RCC 7860 (cell line): ENCODE results near the gene CRACDL.

Experiments
- DNase-seq: peaks from one replicate; pipeline ENCODE4 v3.0.0-alpha.2; 2015; ENCODE audit warnings: low spot score
- FAIRE-seq: peaks from 2 replicates; lab custom pipeline; 2012; peaks lifted over from hg19 to GRCh38; lab: Jason Lieb, UNC

CRACDL gene

DNA sequence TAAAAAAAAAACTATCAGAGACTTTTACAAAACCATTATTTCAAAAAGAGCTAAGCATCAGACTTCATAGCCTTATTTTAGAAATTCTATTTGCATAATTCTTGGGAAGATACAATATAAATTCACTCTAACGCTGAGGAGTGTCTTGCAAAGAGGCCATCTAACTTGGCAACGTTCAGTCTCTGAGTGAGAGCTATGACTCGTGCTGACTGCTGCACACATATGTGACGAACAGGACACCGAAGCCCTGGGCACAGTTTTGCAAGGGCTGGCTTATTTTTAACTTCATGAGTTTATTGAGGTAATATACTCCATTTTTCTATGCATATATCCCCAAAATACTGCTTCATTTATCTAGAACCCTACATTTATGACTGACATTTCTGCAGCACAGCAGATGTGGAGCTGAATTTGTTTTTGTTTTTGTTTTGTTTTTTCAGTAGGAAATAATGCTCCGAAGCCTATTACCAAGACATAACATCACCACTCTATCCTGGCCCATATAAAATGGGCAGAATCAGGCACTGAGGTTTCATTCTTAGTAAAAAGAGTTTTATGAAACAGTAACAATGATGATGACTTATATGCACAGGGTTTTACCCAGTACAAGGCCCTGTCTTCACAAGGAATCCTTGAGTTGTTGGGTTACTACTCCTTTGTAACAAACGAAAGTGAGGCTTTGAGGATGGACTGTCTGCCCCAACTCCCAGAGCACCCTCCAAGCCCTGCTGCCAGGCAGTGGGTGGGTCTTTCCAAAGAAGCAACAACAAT is 68.3 kb downstream of the CRACDL start:
- DNase-seq: no peak

DNA sequence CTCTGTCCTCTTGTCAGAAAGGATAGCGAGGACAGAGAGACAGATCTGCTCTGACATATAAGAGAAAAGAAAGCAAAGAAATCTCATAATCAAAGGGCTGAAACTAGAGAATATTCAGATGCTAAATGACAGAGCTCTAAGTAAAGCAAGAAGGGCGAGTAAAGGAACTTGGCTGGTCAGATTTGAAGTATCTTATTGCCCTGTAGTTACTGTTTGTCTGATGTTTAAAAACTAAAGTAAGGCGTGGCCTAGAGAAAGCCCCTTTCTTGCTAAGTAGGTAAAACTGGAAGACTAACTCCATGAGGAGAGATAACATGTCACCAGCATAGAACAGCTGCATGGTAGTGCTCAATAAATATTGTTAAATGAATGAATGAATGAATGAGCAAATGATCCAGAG is 70.0 kb downstream of the CRACDL start:
- FAIRE-seq: no peak
- DNase-seq: no peak

More for the DNA sequence above, 68.3 kb downstream of the CRACDL start:
- FAIRE-seq: no peak

DNA sequence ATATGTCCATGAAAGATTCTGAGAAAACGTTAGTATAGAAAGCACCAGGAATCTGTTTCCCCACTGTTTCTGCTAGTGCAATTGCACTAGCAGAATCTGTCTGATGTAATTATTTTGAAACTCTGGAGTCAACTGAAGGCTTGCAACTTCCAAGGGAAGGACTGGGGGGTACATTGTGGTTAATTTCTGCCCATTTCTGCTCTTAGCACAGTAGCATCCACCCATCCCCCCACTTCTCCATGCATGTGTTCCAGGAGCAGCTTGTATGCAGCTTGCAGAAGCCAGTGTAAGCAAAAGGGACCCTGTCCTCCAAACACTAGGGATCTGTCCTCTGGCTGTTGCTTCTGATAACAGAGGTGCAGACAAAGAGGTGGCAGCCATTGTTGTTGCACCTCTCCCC is 74.4 kb downstream of the CRACDL start:
- no peak for FAIRE-seq
- DNase-seq: no peak

DNA sequence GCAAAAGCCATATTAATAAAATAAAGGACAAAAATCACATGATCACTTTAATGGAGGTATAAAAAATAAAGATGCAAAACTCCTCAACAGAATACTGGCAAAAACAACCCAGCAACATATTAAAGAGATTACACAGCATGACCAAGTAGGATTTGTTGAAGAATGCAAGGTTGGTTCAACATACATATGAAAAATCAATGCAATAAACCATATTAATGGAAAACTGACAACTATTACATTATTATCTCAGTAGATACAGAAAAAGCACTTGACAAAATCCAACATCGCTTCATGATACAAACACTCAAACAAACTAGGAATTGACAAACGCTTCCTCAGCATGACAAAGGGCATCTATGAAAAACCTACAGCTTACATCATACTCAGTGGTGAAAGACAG is 76.7 kb downstream of the CRACDL start:
- DNase-seq (no peak), FAIRE-seq (no peak)

DNA sequence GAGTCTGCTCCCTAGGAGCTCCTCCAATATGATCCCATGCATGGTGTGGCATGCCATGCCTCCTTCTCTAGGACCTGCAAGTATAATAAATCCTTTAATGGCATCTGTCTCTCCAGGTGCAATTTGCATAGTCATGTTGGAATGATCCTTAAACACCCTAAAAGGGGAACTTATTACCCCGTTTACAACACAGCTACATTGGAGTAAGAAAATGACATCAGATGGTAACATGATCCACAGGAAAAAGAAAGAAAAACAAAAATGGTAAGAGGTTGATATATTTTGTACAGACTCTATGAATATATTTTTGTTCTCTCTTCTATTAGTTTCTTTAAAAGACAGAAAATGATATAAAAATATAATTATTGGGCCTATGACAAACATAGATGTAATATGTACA is 79.0 kb downstream of the CRACDL start:
- FAIRE-seq (no peak), DNase-seq (no peak)

DNA sequence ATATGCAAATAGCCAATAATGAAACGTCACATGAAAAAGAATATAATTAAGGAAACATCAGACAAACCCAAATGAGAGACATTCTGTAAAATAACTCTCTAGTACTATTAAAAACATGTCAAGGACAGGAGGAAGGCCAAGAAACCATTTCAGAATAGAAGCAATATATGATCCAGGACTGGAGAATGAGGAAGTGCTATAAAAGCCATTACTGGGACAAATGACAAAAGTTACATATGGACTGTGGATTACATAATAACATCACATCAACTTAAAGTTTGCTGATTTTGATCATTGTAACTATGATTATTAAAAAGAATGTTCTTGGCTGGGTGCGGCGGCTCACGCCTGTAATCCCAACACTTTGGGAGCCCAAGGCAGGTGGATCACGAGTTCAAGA is 81.3 kb downstream of the CRACDL start:
- DNase-seq: no peak
- no peak for FAIRE-seq

DNA sequence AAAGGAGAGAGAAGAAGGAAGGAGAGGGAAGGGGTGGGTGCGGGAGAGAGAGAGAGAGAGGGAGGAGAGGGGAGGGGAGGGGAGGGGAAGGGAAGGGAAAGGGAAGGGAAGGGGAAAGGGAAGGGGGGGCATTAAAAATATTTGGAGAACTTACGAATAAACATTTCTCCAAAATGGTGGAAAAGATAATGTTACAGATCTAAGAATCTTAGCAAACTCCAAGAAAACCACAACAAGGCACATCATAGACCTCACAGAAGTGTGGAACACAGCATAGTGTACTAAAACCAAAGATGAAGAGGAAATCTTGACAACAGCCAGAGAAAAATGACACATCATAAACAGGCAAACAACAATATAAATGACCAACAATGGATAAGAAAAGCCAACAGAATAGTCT is 83.1 kb downstream of the CRACDL start:
- FAIRE-seq: no peak
- DNase-seq: no peak

DNA sequence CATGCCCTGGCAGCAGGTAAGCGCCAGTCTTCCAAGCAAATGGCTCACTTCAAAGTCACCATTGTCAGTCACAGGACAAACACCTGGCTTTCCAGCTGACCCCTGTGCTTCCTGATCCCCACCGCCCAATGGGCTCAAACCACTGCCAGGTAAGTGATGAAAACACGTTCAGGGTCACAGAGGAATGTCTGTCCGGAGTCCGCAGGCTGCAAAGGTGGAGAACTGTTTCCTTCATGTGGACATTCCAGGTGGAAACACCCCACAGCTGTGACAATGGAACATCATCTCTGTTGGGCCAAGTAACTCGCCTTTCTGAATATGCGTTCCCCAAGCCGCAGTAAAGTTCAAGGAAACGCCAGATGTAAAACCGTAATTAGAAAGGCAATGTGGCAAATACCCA is 86.0 kb downstream of the CRACDL start:
- DNase-seq: no peak
- FAIRE-seq: no peak

DNA sequence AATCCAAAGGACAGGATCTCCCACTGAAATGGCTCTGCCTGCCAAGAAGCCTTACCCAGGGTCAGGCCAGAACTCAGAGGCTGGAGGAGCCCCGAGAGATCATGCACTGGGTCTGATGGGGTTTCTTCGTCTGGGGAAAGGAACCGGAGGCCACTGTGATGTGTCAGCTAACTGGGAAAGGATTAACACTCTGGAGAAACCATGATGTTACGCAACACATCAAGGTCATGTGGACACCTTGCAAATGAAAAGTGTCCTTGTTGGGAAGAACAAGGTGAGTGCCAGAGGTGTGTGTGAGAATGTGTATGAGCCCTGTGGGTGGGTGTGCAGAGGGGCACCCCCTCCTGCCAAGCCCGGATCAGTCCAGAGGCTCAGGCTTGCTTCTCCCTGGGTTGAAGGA is 86.9 kb downstream of the CRACDL start:
- no peak for FAIRE-seq

DNA sequence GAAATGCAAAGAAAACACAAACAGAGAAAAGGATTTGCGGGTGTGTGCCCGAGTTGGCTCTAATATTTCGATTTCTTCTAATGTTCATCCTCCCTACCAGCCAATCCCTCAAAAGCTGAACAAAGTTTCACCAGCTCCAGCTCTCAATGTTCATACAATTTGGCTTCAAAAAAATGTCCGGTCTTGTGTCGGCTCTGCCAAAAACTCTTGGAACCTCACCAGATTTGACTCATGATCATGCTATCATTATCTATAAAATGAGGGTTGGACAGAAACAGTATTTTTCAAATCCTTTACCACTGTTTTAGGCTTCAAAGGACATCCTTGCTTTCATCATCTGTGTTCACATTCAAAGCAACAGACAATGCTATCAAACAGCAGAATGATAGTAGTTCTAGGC is 88.2 kb downstream of the CRACDL start:
- no peak for FAIRE-seq
- no peak for DNase-seq

More for the DNA sequence above, 86.9 kb downstream of the CRACDL start:
- DNase-seq: no peak

DNA sequence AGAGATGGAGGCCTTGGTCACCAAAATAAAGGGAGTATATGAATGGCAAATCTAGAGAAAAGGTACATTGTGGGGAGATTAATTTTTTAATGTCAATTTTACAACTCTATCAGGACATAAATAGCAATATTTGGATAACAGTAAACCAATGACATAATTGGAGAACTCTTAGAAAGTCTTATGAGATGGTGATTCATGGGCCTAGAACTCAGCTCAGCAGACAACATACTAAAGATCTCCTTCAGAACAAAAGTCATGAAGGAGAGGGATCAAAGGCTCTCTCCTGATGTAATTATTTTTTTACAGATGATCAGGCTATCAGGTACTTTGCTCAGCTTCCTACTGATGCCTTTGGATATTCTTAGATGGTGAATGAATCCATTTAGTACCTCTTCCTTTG is 90.0 kb downstream of the CRACDL start:
- DNase-seq: no peak
- no peak for FAIRE-seq

DNA sequence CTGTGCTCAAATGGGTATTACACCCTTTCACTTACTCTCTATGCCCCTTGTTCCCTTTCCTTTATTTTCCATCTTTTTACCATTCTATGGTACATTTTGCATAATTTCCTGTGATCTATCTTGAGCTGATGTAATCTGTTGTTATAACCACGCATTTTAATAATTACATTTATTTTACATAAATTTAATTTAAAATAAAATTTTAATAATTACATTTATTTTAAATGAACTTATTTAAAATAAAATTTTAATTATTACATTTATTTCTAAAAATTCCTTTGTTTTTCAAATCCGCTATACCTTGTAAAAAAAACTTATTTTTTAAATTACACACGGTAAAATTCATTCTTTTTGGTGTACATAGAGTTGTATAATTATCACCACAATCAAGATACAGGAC is 93.9 kb downstream of the CRACDL start:
- FAIRE-seq: peak; percentile 71

DNA sequence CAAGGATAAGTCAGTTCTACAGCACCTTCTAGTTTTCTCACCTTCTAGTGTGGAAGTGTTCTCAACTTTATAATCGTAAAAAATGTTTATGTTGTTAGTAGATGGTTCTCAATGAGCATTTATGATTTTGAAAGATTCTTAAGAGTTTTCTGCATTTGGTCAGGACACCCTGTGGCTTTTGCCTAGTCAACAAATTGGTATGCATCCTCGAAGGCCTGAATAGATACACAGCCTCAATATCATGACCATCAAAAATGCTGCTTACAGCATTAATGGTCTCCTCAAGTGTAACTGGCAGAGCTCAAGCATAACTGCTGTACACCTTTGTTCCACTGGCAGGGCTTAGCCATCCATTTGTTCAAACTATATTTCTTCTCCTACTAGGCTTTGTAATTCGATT is 96.7 kb downstream of the CRACDL start:
- FAIRE-seq: no peak

More for the DNA sequence above, 93.9 kb downstream of the CRACDL start:
- no peak for DNase-seq

DNA sequence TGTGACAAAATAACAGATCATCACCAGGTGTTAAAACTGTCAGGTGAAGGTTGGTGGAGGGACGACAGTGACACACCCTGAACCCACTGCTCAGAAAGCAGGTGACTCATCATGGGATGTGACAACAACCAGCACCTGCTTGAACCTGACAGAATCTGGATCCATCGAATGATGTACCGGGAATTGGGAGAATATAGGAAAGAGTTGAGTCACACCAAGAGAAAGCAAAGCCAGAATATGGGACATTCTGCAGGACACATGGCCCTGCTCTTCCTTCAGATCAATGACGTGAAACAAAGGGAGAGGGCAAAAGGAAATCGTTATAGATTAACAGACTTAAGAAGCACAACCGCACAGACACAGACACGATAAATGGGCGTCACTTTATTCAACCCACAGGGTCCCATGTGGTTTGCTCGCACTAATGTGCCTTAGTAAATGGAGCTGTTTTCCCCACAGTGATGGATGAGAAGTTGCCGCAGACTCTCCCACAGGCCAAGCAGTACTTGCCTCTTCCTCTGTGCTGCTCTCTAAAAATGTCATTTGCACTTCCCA is 100.1 kb downstream of the CRACDL start:
- FAIRE-seq (no peak), DNase-seq (no peak)

More for the DNA sequence above, 96.7 kb downstream of the CRACDL start:
- no peak for DNase-seq

DNA sequence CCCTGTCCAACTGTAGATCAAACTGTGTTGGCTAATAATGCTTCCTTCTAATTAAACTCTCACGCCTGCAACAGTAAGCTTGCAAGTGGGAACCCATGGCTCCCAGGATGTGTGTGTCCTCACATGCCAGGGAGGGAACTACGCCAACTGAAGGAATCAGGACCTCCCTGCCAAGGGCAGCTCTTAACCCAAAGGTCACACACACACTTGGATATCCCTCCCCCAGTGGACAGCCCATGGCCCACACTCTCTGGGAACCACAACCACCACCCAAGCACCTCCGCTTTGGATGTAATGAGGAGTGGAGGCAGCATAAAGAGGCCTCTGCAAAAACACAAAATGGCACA is 102.1 kb downstream of the CRACDL start:
- DNase-seq: no peak
- FAIRE-seq: no peak

DNA sequence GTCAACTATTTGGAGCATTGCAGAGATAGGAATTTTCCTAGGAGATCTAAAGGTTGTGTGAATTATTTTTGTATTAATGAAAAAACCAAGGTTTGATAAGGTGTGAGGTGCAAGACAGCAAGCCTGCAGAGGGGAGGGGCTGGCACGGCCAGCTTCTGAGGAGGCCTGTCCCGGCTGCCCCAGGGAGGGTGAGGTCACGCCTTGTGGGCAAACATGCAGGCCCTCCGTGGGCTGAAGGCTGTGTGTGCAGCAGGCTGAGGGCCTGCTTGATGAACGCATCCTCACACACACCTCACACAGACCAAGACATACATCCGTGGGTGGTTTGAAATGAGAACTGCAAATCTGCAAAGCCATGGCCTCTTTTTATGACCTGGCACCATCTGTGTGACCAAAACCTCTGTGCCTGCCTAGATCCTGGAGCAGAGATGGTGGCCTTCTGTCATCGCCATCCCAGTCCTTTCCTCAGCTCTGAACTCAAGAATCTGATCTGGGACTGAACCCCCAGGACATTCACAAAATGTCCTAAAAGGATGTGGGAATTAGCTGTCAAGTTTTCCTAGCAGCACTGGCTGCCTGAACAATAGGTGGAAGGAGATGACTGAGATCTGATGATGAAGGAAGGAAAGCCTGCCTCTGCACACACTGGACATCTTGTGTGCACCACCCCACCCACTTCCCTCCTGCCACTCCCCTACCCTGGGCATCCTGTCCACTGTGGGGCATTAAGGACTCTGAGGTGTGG is 102.7 kb downstream of the CRACDL start:
- DNase-seq (no peak), FAIRE-seq (no peak)

DNA sequence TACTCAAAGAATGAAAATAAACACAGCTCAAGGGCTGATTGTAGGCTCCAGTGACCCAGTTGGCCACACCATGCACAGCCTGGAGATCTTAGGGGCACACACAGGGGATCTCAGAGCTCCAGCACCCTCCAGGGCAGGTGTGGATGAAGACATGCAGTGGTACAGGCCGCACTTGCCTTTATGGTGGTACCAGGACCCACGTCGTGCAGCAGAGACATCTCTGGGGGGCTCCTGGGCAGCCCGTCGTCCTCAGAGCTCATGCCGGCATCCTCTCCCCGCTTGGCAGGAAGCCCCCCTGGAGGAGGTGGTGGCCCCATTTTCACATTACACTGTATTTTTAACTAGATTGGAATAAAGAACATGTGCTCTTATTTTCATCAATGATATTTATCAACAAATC is 103.9 kb downstream of the CRACDL start:
- no peak for FAIRE-seq

DNA sequence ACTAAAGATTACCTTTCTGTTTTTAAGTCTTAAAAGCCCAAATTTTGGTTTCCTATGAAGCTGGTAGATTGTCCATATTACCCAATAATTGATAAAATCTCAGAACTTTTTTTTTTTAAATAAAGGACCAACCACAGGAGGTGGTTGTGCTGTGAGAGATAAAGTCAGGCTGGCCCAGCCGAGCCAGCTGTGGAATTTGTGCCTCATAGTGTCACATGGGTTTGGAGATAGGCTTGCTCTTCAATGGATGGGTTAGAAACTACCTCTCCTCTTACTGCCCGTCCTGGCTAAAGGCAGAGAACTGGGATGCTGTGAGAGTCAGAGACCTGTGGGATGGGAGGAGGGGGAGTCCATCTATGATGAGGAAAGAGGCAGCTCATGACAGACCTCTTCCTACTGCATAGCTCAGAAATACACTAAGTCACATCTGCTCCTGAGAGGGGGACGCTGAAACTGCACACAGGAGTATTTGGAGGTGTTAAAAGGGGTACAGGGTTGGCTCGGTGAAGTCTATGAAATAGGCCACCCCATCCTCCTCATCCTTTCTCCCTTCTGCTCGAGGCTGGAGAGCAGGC is 105.4 kb downstream of the CRACDL start:
- FAIRE-seq (no peak), DNase-seq (no peak)

More for the DNA sequence above, 103.9 kb downstream of the CRACDL start:
- no peak for DNase-seq

DNA sequence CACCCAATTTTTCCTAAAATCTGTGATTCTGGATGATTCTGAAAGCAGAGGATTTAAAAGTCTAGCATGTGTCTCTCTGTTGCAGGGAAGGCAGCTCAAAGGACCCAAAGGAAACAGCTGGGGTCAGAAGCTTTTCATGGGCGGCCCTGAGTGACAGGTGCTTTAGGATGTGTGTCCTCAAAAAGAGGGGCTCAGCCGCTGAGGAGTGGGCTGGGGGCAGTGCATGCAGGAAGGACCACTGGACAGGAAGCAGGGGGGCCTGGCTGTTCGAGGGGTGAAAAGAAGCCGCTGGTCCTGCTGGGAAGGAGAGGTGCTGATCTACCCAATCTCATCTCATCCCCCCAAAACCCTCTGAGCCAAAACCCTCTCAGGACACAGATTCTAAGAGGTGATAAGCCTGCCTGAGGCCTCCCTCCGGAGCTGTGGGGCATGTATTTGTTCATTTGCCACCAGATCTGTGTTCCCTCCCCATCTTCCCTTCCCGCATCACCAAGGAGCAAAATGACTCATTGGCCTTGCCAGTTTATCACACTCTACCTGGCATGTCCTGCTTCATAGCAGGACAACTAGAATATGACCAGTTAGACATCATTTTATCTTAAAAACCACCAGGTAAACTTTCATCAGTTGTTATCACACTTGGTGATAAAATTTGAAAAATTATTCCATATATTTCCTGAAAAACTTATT is 106.3 kb downstream of the CRACDL start:
- no peak for FAIRE-seq
- no peak for DNase-seq

DNA sequence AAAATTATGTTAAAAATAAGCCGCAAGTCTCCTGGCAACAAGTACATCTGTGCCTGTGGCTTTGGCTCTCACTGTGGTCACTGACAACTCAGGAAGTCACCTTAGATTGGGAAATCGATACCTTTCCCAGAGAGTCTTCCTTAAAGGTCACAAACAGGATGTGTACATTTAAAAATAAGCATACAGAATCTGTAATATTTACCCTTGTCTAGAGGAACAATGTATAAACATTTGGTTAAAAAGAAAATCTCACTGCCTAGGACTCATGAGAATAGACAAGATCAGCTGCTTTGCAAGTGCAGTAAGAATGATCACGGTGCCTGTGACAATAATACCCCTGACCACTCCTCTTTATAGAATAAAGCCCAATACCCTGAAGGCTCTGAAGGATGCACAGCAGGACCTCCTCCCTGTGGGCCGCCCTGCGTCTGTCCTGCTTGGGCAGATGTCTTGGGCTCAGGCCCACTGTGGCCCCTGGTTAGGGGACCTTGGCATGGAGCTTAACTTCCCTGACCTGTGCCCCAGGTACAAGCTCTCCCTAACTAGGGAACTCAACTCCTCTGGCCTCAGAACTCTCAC is 107.1 kb downstream of the CRACDL start:
- DNase-seq (no peak), FAIRE-seq (no peak)

DNA sequence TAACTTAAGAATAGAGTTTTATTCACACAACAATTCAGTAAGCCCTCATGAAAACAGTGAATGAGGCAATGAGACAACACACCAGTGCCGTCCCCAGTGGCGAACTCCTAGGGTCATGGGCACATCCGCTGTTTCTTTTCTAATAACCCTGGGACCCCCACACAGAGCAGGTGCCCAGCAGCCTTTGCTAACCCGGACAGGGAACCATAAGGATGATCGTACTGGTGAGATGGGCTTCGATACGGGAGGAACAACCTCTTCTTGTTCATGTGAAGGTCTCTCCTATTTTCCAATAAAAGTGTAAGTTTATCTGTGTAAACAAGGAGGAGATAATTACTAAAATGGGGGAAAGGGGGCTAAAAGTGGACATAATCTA is 107.7 kb downstream of the CRACDL start:
- FAIRE-seq (no peak), DNase-seq (no peak)
